ENCODE data around the gene UPK3B.
"Not testable (repeated sequence)": the region's sequence is repeated elsewhere in the genome, so short reads cannot be mapped to it uniquely, and the experiment has no call there.

Gene UPK3B

GRCh38 chr7:76473097-76473496 lies 37.3 kb upstream of the UPK3B start:
- H3K79me2 ChIP-seq (ENCODE audit: insufficient read depth, low read depth); H3K27me3 ChIP-seq (ENCODE audit: insufficient read depth, low read depth); H3K36me3 ChIP-seq (ENCODE audit: insufficient read depth); H4K20me1 ChIP-seq (ENCODE audit: insufficient read depth); H3K9ac ChIP-seq; H3K4me2 ChIP-seq; H2AFZ ChIP-seq (ENCODE audit: low read depth); H3K27ac ChIP-seq; H3K4me1 ChIP-seq (ENCODE audit: low read depth, poor library complexity, severe bottlenecking); H3K4me3 ChIP-seq (IDR thresholded peaks at IDR 0.05; ENCODE audit: insufficient read depth, low read depth, low read length): not testable (repeated sequence)

- not testable (repeated sequence) for H2AFZ ChIP-seq (ENCODE audit: low read depth); H3K4me1 ChIP-seq (ENCODE audit: low read depth, poor library complexity, severe bottlenecking); H3K27me3 ChIP-seq (ENCODE audit: insufficient read depth, low read depth); H3K4me2 ChIP-seq; H3K4me3 ChIP-seq (IDR thresholded peaks at IDR 0.05; ENCODE audit: insufficient read depth, low read depth, low read length); H4K20me1 ChIP-seq (ENCODE audit: insufficient read depth); H3K79me2 ChIP-seq (ENCODE audit: insufficient read depth, low read depth); H3K27ac ChIP-seq; H3K36me3 ChIP-seq (ENCODE audit: insufficient read depth); H3K9ac ChIP-seq
Measured at GRCh38 chr7:76476280-76476679, 34.1 kb upstream of the UPK3B start.

DNA sequence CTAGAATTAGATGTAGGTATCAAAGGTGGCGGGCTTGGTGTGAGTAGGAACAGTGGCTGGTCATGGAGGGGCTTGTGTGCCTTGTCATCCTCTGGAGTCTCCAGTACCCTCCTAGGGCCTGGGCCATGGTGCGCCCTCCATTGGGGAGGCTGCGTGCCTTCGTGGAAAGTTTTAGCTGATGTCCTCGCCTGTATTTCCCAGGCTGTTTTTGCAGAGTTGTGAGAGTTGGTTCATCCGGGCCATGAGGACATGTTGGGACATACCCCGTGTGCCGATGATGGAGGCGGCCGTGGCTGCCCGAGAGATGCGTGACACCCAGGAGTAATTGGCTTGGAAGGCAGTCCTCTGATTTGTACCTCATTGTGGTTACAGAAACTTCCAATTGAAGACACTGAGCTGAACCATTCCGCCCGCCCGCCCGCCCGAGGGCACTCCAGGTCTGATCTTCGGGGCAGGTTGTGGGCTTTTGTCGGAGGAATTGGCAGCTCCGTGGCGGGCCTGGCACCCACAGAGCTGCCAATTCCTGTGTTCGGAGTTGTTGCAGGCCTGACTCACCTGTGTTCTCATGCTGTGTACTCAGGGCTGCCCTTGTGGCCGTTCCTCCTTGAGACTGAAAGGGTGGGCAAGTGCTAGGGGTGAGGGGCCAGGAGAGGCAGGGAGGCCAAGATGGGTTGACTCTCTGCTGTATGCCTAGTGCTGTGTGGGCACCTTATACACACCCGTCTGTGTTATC lies 33.4 kb upstream of the UPK3B start:
- H2AFZ ChIP-seq (ENCODE audit: low read depth); H3K9ac ChIP-seq; H3K36me3 ChIP-seq (ENCODE audit: insufficient read depth); H3K4me1 ChIP-seq (ENCODE audit: low read depth, poor library complexity, severe bottlenecking); H3K27me3 ChIP-seq (ENCODE audit: insufficient read depth, low read depth); H3K4me3 ChIP-seq (IDR thresholded peaks at IDR 0.05; ENCODE audit: insufficient read depth, low read depth, low read length); H3K27ac ChIP-seq; H3K79me2 ChIP-seq (ENCODE audit: insufficient read depth, low read depth); H4K20me1 ChIP-seq (ENCODE audit: insufficient read depth); H3K4me2 ChIP-seq: not testable (repeated sequence)

GRCh38 chr7:76479628-76480027 lies 30.7 kb upstream of the UPK3B start:
- H3K36me3 ChIP-seq (ENCODE audit: insufficient read depth); H3K4me1 ChIP-seq (ENCODE audit: low read depth, poor library complexity, severe bottlenecking); H3K9ac ChIP-seq; H2AFZ ChIP-seq (ENCODE audit: low read depth); H3K4me2 ChIP-seq; H3K27me3 ChIP-seq (ENCODE audit: insufficient read depth, low read depth); H4K20me1 ChIP-seq (ENCODE audit: insufficient read depth); H3K4me3 ChIP-seq (IDR thresholded peaks at IDR 0.05; ENCODE audit: insufficient read depth, low read depth, low read length); H3K79me2 ChIP-seq (ENCODE audit: insufficient read depth, low read depth); H3K27ac ChIP-seq: not testable (repeated sequence)

DNA sequence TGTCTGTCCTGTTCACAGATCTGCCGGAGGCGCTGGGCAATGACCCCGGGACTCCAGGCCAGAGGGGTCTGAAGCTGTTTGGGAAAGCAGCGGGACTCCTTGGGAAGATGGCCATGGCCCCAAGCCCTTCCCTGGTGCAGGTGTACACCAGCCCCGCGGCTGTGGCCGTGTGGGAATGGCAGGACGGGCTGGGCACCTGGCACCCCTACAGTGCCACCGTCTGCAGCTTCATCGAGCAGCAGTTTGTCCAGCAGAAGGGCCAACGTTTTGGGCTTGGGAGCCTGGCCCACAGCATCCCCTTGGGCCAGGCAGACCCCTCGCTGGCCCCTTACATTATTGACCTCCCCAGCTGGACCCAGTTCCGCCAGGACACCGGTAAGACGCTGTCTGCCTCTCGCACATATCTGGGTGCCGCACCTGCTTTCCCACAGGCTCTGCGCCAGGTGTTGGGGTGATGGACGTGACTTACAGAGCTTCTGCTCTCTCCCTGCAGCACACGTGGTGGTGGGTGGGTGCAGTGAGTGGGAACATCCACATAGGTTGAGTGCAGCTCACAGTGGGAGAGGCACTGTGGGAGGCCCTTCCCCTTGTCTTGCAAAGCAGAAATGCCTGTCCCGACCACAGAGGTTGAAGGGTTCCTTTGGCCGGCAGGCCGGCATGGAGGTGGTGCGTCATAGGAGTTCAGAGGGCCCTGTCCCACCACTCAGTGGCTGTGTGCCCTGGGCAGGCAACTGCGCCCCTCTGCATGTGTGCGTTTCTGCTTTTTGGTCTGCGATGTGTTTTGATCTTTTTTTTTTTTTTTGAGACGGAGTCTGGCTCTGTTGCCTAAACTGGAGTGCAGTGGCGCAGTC lies 29.7 kb upstream of the UPK3B start:
- not testable (repeated sequence) for H3K27ac ChIP-seq; H3K4me1 ChIP-seq (ENCODE audit: low read depth, poor library complexity, severe bottlenecking); H2AFZ ChIP-seq (ENCODE audit: low read depth); H3K4me3 ChIP-seq (IDR thresholded peaks at IDR 0.05; ENCODE audit: insufficient read depth, low read depth, low read length); H3K4me2 ChIP-seq; H3K27me3 ChIP-seq (ENCODE audit: insufficient read depth, low read depth); H3K9ac ChIP-seq; H3K79me2 ChIP-seq (ENCODE audit: insufficient read depth, low read depth); H3K36me3 ChIP-seq (ENCODE audit: insufficient read depth); H4K20me1 ChIP-seq (ENCODE audit: insufficient read depth)

- not testable (repeated sequence) for H3K4me3 ChIP-seq (IDR thresholded peaks at IDR 0.05; ENCODE audit: insufficient read depth, low read depth, low read length); H3K4me2 ChIP-seq; H2AFZ ChIP-seq (ENCODE audit: low read depth); H3K79me2 ChIP-seq (ENCODE audit: insufficient read depth, low read depth); H3K4me1 ChIP-seq (ENCODE audit: low read depth, poor library complexity, severe bottlenecking); H3K27ac ChIP-seq; H4K20me1 ChIP-seq (ENCODE audit: insufficient read depth); H3K36me3 ChIP-seq (ENCODE audit: insufficient read depth); H3K27me3 ChIP-seq (ENCODE audit: insufficient read depth, low read depth); H3K9ac ChIP-seq
Measured at GRCh38 chr7:76482660-76483059, 27.7 kb upstream of the UPK3B start.

DNA sequence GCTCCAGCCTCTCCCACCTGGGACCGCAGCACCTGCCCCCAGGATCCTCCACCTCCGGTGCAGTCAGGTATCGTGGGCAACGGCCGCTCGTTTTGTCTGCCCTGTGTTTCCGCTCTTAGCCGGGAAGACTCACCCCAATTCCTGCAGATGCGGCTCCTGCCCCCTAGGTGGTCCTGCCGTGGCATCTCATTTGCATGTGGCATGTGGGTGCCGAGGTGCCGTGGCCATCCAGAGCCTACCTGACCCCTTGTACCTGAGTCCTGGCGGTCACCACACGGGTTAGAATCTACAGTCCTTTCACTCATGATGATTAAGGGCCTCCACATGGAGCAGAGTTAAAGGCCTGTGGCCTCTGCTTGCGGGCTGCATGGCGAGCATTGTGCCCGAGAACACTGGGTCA lies 27.3 kb upstream of the UPK3B start:
- H3K9ac ChIP-seq; H3K36me3 ChIP-seq (ENCODE audit: insufficient read depth); H4K20me1 ChIP-seq (ENCODE audit: insufficient read depth); H3K27ac ChIP-seq; H2AFZ ChIP-seq (ENCODE audit: low read depth); H3K4me3 ChIP-seq (IDR thresholded peaks at IDR 0.05; ENCODE audit: insufficient read depth, low read depth, low read length); H3K79me2 ChIP-seq (ENCODE audit: insufficient read depth, low read depth); H3K4me1 ChIP-seq (ENCODE audit: low read depth, poor library complexity, severe bottlenecking); H3K27me3 ChIP-seq (ENCODE audit: insufficient read depth, low read depth); H3K4me2 ChIP-seq: not testable (repeated sequence)

GRCh38 chr7:76484456-76484855 lies 25.9 kb upstream of the UPK3B start:
- H3K27me3 ChIP-seq (ENCODE audit: insufficient read depth, low read depth); H3K4me3 ChIP-seq (IDR thresholded peaks at IDR 0.05; ENCODE audit: insufficient read depth, low read depth, low read length); H3K27ac ChIP-seq; H3K4me2 ChIP-seq; H3K79me2 ChIP-seq (ENCODE audit: insufficient read depth, low read depth); H3K4me1 ChIP-seq (ENCODE audit: low read depth, poor library complexity, severe bottlenecking); H3K36me3 ChIP-seq (ENCODE audit: insufficient read depth); H3K9ac ChIP-seq; H2AFZ ChIP-seq (ENCODE audit: low read depth); H4K20me1 ChIP-seq (ENCODE audit: insufficient read depth): not testable (repeated sequence)

DNA sequence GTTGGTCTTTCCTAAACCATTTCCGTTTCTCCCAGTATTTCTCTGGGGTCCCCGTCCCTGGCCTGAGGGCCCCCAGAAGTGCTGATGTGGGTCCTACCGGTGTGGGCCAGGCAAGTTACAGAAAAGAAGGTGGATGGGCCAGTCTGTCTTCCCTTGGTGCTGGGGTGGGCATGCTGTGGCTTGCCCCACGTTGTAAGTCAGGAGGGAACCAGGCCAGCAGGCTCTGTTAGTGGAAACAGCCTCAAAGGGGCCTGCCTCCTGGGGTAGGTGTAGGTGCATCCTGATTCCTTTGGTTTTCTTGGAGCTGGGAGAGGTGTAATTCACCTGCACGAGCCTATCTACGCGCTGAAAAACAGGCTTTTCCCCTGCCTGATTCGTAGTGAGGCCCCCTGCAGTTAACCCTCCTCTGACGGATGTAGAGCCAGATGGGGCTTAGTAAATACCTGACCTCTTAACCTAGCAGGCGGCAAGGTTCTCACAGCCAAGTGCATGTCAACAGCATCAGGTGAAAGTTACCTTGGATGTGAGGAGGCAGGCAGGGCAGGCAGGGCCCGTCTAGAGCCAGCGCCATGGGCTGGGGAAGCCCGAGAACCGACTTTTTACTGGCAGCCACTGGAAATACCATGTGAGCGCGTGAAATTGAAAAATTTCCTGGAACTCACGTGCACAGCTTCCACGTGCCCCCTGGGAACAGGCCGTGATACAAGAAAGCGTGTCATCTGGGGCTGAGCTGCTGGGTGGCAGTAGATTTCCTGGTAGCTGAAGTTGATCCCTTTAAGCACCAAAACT lies 24.3 kb upstream of the UPK3B start:
- H3K36me3 ChIP-seq (ENCODE audit: insufficient read depth); H4K20me1 ChIP-seq (ENCODE audit: insufficient read depth); H3K4me2 ChIP-seq; H3K9ac ChIP-seq; H3K27me3 ChIP-seq (ENCODE audit: insufficient read depth, low read depth); H3K4me1 ChIP-seq (ENCODE audit: low read depth, poor library complexity, severe bottlenecking); H3K79me2 ChIP-seq (ENCODE audit: insufficient read depth, low read depth); H3K27ac ChIP-seq; H3K4me3 ChIP-seq (IDR thresholded peaks at IDR 0.05; ENCODE audit: insufficient read depth, low read depth, low read length); H2AFZ ChIP-seq (ENCODE audit: low read depth): not testable (repeated sequence)

- not testable (repeated sequence) for H3K79me2 ChIP-seq (ENCODE audit: insufficient read depth, low read depth); H3K4me3 ChIP-seq (IDR thresholded peaks at IDR 0.05; ENCODE audit: insufficient read depth, low read depth, low read length); H3K27me3 ChIP-seq (ENCODE audit: insufficient read depth, low read depth); H3K27ac ChIP-seq; H3K9ac ChIP-seq; H3K4me1 ChIP-seq (ENCODE audit: low read depth, poor library complexity, severe bottlenecking); H3K4me2 ChIP-seq; H2AFZ ChIP-seq (ENCODE audit: low read depth); H3K36me3 ChIP-seq (ENCODE audit: insufficient read depth); H4K20me1 ChIP-seq (ENCODE audit: insufficient read depth)
Measured at GRCh38 chr7:76486618-76487017, 23.7 kb upstream of the UPK3B start.

All from KMS-11 (cell line).